T1000 (cell line): Measurements from ENCODE around the gene ZNF385A.
A peak's percentile ranks its signal among the peaks of the same experiment; 100 is the strongest.

Source experiments
- DNase-seq: peaks from one replicate; lab custom pipeline; 2025; ENCODE audit warnings: mixed read lengths; lab: John Stamatoyannopoulos, UW

The ZNF385A gene

DNA sequence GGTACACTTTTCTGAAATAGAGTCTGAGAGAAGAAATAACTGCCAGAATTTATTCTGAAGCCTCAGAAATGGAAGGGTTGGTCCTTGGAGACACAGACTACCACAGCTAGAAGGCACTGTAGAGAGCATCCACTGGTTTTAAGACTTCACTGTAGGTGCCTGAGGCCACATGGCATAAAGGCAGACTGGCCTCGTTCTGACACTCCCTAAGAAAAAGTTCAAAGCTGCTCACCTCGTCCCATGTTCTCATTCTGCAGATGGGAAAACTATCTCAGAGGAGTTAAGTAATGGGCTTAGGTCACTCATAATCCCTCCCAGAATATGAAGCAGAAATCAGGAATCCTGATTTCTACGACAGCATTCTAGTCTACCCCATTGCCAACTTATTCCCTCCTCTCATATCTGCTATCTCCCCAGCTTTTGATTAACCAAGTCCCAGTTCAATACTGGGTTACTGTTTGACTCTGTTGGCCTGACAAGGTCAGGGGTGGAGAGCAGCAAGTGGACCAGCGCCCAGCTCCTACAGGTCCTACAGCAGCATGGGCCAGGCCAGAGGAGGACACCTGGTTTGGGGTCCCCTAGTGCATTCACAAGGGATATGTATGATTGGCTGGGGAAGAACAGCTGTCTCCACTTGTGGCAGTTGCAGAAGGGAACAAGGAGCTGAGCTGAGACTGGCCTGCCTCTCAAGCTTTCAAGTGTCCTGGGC is 30.8 kb upstream of the ZNF385A start:
- DNase-seq, result no peak

DNA sequence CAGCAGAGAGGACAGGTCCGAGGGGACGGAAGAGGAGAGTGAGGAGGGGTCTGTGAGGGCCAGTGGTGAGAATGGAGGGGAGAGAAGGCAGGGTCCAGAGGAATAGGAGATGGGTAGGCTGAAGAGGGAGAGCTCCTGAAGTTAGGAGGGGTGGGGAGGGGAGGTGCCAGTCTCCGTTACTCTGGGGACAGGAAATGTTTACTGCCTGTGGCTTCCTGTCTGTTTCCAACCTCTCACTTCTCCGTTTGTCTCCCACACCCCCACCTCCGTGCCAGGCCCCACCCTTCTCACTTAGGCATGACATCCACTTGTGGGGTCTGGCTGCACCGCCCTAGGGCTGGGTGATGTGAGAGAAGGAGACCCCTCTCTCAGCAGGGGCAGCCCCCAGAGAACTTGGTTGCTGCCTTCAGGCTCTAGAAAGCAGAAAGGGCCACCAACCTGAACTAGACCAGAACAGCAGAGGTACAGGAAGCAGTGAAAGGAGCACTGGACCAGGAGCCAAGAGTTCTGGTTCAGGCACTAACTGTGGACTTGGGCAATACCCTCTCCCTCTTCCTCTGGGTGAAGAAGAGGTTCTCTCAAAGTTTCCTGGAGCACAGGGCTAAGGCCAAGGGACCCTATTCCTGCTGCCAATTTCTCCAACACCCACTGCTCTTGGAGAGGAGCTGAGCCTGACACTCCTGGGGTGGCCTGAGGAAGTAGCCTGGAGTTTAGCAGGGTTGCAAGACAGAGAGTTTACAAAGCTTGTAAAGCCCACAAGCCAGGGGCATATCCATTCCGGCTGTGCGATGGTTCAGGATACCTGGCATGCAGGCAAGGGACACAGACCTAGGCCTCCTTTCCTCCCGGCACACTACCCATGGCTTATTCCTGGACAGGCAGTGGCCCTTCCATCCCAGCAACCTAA is 29.0 kb upstream of the ZNF385A start:
- no peak for DNase-seq

GRCh38 chr12:54412786-54413185 is 28.3 kb upstream of the ZNF385A start:
- no peak for DNase-seq

GRCh38 chr12:54412348-54412747 is 27.8 kb upstream of the ZNF385A start:
- no peak for DNase-seq

DNA sequence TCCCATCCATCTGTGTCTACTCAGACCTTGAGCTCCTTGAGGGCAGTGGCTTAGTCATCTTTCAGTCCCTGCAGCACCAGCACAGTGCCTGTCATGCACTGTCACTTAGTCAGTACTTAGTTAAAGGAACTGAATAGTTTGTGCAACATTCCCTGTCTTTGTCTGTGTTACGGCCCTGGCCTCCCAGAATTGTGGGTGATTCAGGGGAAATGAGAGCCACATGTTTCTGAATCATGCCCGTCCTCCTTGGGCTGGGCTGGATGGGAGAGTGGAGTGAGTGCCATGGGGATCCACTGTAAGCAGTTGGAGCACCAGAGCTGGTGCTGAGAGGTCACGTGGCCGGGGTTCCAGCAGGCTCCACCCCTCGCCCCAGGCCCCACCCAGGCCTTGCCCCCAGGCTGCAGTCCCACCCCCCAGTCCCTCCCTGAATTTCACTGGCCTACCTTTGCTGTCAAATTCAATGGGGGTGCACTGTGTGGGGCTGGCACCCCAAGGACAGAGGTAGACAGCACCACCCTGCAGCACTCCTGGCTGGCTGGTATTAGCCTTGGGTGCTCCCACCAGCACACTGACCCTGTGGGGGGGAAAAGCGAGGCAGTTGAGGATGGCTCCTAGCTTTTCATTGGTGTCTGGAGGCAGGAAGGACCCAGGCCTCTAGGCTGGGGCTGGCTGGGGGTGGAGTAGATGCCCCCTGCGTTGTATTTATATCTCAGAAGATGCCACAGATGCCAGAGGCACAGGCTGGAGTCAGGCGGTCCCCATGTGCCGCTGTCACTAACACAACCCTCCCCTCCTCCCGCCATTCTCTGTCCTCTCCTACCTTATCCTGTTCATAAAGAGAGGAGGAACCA is 27.1 kb upstream of the ZNF385A start:
- DNase-seq, result peak; percentile 100

DNA sequence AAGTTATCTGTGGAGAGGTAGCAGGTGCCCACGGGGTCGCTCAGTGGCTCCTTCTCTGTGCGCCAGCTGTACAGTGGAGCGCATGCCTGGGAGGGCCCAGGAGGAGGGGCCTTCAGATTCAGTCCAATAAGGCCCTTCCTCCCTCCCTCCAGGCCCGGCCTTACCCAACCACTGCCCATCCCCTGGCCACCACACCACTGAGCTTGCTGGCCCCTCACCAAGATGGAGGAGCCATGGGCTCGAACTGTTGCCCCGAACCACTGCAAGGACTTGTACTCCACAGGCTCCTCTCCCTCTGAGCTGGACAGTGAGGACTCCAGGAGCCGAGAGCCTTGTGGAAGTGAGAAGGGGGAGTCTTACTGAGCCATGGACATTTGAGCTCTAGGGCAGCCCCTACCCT is 24.7 kb upstream of the ZNF385A start:
- no peak for DNase-seq

DNA sequence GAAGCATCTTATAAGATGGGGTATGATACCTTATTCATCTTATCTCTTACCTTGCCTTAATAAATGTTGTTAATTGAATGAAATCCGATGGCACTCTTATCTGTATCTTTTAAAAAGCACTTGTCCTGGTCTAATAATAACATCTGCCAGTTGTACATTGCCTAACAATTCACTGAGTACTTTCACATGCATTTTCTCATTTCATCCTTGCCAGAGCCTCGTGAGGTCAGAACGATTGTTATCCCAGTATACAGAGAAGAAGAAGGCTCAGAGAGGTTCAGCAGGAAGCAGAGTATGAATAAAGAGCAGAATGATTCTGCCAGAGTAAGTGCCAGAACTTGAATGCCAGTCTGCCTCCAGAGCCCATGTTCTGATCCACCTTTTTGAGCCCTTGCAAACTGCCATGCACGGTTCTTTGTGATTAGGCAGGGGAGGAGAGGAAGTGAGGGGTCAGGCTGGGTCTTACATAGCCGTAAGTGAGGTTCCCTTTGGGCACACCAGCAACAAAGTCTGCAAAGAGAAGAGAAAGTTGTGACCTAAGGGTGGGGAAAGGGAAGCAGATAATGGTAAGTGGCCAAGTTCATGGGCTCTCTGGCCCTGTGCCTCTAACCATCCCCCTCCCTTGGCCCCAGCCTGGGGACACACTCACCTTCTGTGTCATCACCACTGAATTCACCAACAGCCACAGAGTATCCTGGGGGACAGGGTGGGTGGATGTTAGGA is 22.8 kb upstream of the ZNF385A start:
- DNase-seq, result no peak

- no peak for DNase-seq
These were observed 21.0 kb upstream of the ZNF385A start for GRCh38 chr12:54405573-54405972.

DNA sequence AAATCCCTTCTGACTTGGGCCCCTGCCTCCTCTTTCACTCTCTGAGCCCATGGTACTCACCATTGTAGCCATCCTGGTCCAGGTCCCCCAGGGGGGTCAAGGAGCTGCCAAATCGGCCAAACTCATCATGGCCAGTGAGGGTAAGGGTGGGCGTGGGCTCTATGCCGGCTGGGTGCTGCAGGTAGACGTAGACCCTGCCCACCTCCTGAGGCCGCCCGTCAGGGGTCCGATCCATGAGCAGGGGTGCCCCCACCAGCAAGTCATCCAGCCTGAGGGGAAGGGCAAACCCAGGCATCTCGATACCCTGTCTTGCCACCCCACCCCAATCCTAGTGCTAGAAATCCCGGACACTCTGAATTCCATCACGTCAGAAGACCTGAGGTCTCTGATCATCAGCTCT is 20.6 kb upstream of the ZNF385A start:
- no peak for DNase-seq

DNA sequence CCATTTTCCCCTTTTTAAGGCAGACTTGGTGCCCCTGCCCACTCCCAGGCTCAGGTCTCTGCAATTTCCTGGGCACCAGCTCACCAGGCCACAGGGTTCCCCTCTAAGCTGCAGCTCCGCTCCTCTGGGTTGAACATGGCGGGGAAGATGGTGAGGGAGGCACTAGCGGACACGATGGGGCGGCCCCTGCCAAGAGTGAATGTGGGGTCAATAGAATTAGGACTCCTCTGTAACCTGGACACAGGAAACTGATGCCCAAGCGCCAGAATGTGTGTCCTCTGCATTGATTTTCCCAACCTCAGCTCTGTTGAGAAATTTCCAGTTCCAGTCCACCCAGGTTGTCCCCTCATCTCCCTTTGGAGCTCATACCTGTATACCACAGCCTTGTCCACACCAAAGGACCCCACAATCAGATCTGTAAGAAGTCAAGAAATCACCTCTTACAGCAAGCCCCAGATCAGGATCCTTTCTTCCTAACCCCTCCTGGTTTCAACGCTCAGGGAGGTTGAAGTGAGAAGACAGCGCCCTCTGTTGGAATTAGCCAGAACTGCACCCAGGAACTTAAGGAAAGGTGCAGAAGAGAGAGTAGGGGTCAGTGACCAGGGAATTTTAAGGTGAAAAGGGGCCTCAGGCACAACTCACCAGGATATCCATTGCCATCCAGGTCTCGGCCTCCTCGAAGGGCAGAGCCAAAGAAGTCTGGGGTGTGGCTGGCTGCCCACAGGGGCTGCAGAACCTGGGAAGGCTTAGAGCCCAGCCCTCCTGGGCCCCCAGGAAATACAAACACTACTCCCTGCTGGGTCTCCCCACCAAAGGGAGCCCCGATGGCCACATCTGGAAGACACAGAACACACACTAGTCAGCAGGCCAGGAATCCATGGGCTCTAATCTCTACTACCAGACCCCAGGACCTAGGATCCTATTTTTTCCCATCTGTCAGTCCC is 19.8 kb upstream of the ZNF385A start:
- DNase-seq, result no peak

- no peak for DNase-seq
These were observed 16.6 kb upstream of the ZNF385A start for GRCh38 chr12:54401119-54401518.

DNA sequence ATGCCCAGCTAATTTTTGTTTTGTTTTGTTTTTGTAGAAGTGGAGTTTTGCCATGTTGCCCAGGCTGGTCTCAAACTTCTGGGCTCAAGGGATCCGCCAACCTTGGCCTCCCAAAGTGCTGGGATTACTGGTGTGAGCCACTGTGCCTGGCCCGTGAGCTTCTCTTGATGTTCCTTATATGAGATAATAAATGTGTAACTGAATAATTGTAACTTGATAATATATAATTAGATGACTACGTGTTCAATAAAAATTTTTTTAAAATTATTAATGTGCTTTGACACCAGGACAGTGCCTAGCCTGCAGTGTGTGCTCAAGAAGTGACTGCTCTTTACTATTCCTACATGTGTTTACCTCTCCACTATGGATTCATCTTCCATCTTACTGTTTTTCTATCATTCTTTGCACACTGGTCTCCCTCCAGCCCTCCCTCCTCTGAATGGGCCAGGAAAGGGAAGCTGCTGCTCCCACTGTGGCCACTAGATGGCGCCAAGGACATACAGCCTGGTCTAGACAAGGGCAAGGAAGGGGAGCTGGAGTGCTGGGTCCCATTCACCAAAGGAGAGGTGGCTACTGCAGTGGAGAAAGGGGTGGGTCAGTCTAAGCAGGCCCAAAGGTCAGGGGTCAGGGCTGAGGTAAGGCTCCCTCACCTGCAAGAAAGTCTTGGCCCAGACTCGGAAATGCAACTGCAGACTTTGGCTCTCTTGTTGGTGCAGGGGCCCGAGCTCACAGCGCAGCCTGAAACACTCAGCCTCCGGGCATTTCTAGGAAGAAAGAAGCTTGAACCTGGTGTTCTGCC is 14.7 kb upstream of the ZNF385A start:
- peak; percentile 100 for DNase-seq

DNA sequence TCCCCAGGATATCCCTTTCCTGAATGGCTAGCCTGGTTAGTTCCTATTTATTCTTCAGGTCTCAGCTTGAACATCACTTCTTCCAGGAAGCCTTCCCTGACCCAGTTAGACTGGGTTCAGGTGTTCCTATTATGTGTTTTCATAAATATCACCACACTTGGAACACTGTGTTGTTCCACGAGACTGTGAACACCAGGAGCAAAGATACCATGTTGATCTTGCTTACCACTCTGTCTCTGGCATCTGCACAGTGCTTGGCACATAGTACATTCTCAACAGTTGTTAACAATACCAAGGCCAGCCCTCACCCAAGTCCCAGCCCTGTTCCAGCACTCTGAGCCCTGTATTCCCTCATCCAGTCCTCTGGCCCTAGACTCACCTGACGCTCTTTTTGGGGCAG is 13.7 kb upstream of the ZNF385A start:
- DNase-seq, result no peak

- DNase-seq, result no peak
These were observed 12.6 kb upstream of the ZNF385A start for GRCh38 chr12:54397157-54397556.

DNA sequence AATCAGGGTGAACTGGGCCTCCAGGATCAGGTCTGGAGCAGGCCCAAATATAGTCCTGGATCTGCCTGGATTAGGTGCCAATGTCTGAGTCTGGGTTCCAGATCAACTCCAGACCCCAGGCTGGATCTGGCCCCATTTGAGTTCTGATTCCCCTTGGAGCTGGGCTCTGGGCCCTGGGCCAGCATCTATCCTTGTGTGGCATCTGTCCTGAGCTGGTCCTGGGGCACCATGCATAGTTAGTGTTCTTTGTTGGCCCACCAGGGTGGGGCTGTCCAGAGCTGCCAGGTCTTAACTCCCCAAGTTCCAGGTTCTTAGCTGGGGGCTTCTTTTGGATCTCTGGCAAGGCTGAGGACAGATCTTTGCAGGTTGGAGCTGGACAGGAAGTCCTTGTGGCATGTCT is 11.0 kb upstream of the ZNF385A start:
- DNase-seq, result no peak

DNA sequence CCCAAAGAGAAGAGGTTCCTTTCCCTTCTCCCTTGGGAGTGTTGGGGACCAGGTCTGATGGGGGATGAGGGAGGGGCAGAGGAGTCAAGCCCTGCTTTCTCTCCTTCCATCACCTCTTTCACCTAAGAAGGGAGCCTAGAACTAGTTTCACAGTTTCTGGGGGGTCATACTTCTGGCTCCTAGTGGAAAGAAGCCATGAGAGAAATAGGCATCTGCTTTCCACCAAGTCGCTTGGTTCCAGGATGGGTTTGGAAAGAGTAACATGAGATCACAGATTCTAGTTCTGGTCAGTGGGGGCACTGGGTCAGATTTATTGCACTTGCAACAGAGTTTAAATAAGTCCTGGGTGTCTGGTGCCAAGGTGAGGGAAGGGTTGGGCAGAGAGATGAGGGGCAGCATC is 10.5 kb upstream of the ZNF385A start:
- DNase-seq, result no peak

DNA sequence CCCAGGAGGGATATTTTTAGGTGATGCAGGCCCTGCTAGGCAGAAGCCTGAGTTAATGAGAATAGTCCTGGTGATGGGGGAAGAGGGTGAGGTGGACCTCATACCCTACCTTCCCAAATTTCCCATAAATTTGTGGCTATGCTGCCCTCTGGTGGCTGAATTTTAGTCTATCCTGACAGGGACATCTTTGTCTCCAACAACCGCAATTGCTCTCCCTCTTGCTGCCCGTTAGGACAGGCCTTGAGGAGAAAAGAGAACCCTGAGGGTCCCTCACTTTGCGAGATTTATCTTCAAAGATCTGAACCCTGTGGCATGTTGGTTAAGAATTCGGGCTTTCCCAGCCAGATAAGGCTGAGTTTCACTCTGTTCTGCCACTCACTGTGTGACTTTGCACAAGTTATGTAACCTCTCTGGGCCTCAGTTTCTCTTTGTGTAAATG is 9.8 kb upstream of the ZNF385A start:
- DNase-seq, result peak; percentile 100

DNA sequence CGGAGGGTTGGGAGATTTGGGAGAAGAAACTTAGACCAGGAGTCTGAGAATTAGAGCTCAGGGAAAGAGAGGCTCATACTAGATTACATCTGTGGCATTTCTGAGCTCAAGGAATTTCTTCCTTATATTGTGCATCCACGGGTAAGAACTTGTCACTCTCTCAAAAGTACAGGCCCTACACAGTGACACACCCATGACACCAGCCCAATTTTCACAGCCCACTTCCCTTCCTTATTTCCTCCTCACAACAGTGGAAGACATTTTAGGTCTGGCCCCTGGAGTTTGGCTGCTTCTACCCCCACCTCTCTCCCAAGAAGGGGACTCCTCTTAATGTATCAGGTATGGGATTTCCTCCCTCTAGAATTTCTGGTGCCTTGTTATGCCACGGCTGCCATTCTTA is 9.2 kb upstream of the ZNF385A start:
- no peak for DNase-seq

GRCh38 chr12:54393207-54393609 is 8.7 kb upstream of the ZNF385A start:
- no peak for DNase-seq
